GM13976 (cell line): Measurements from ENCODE around the gene GTF2F2.

Source experiments
- DNase-seq: peaks from one replicate; pipeline ENCODE4 v3.0.0; 2012; ENCODE audit warnings: low spot score
- in situ Hi-C: fragments of 300-500 bp; cut with MboI; formaldehyde crosslinking; loops from one replicate; pipeline ENCODE4 v1.12.0; 2022; ENCODE audit warnings: low sequenced_read_pairs, mixed read lengths, inconsistent platforms; ENCODE audit not compliant: unreplicated experiment
- TF ChIP-seq, protein P1 (sequence below): IDR thresholded peaks from 2 replicates; pipeline ENCODE4 v1.5.1; 2012; ENCODE audit warnings: borderline replicate concordance, mild to moderate bottlenecking; ENCODE audit not compliant: insufficient read depth; ENCODE audit errors: extremely low read depth, missing control alignments, control extremely low read depth

Gene GTF2F2

DNA sequence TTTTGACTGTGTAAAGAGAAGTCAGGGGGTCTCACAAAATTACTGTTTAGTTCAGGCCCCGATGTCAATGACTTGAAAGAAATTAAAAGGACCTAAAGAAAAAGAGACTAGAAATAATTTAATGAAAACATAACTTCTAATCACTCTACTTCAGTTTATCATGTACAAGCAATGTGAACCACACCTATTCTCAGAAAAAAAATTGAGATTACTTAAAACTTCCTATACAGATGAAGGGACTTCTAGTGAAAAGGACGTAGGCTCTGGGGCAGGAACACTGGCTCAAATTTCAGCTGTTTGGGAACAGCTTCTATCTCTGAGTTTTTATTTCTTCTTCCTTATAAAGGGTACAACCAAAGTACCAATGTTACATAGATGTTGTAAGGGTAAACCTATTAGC, 182.7 kb downstream of the GTF2F2 start:
- in situ Hi-C loops: loop anchor here (5.0 kb wide), 1 partner anchor 256 kb away; no protein-coding TSS in a partner anchor
- TF ChIP-seq, protein P1, sequence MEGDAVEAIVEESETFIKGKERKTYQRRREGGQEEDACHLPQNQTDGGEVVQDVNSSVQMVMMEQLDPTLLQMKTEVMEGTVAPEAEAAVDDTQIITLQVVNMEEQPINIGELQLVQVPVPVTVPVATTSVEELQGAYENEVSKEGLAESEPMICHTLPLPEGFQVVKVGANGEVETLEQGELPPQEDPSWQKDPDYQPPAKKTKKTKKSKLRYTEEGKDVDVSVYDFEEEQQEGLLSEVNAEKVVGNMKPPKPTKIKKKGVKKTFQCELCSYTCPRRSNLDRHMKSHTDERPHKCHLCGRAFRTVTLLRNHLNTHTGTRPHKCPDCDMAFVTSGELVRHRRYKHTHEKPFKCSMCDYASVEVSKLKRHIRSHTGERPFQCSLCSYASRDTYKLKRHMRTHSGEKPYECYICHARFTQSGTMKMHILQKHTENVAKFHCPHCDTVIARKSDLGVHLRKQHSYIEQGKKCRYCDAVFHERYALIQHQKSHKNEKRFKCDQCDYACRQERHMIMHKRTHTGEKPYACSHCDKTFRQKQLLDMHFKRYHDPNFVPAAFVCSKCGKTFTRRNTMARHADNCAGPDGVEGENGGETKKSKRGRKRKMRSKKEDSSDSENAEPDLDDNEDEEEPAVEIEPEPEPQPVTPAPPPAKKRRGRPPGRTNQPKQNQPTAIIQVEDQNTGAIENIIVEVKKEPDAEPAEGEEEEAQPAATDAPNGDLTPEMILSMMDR: no peak

DNA sequence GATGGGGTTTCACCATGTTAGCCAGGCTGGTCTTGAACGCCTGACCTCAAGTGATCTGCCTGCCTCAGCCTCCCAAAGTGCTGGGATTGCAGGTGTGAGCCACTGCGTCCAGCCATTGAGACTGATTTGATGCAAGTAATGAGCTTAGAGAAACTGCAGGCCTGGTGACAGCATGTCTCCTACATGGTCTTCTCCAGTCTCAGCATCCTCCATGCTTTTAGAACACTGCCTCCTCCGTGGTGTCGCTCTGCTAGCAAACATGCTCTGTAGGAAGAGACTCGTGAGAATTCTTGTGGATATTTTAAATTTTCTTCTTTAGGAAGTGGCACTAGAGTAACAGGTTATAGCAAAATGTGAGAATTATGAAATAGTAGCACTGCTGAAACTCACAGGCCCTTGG, 183.6 kb downstream of the GTF2F2 start:
- in situ Hi-C loops: loop anchor here (5.0 kb wide), 1 partner anchor 257 kb away; no protein-coding TSS in a partner anchor
- no peak for DNase-seq
- TF ChIP-seq, protein P1: no peak

More for the DNA sequence above, 182.7 kb downstream of the GTF2F2 start:
- DNase-seq: no peak

DNA sequence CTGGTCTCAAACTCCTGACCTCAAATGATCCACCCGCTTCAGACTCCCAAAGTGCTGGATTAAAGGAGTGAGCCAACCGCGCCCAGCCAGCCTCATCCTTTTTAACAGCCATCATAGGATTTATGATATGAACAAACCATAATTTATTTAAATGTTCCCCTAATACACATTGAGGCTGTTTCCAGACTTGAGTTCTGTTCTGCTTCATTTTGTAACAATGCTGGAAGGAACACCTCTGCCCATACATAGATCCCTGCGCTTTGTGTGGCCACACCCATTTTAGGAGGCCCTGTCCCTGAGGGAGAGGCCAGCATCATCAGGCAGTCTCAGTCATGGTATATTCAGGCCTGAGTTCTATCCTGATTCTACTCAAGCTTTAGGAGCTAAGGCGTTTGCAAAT, 184.8 kb downstream of the GTF2F2 start:
- in situ Hi-C loops: no loop called here
- no peak for DNase-seq
- TF ChIP-seq, protein P1: no peak

DNA sequence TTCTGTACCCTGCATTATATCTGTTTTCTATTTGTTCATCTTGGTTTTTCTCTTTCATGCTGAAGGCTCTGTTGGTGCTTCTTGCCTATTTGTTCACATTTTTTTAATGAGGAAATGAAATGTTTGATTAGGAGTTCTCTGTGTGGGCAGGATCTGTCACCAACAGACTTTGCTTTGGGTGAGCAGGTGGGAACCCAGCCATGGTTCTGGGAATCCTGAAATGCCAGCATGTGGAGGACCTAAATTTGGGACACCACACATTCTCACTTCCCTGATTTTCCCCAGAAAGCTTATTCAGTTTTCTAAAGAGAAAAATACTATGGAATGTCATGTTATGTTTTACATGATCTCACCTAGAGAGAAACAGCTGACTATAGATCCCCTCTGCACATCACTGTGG, 186.7 kb downstream of the GTF2F2 start:
- in situ Hi-C loops: no loop called here
- TF ChIP-seq, protein P1: no peak
- DNase-seq: no peak

DNA sequence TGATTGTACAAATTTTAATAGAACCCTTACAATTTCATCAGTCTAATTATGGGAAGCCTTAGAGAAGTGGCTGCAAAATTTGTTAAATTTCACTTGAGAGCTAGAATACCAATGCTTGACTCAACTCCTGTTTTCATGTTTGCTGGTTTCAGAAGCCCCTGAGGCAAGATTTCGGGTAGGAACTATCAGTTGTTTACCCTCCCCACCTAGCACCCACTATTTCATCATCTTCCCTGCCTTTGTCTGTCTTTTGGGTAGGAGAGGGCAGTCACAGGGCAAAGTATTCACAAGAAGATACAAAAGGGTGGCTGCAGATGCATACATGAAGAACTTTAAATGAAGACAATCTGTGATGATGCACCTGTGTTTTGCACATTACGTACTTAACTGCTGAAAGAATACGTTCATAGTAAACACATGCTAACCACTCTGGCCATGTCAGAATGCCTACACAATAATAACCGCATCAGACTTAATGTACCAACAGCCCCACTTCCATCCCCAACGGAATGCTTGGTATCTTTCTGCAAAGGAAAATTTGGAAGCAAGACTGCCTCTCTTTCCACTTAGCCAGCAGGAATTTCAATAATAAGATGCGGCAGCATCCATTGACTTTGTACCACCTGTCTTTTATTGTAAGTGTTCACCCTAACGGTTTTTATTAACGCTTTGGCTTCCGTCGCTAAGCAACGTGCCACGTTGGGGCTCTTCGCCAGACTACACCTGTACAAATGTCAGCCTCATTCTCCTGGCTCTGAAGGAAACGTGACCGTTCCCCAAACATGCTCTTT, 190.2 kb downstream of the GTF2F2 start:
- TF ChIP-seq, protein P1: no peak
- in situ Hi-C loops: no loop called here
- no peak for DNase-seq

DNA sequence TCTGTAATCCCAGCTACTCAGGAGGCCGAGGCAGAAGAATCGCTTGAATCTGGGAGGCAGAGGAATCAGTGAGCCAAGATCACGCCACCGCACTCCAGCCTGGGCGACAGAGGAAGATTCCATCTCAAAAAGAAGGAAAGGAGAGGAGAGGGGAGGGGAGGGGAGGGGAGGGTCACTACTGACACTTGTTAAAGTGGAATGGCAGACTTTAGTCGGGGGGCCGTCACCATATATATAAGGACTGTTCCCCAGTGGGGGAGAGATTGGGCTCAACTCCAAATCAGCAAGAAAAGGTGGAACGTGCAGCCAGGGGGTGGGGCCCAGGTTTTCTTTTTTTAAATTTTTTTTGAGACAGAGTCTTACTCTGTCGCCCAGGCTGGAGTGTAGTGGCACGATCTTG, 194.5 kb downstream of the GTF2F2 start:
- in situ Hi-C loops: no loop called here
- TF ChIP-seq, protein P1: no peak
- DNase-seq: no peak

DNA sequence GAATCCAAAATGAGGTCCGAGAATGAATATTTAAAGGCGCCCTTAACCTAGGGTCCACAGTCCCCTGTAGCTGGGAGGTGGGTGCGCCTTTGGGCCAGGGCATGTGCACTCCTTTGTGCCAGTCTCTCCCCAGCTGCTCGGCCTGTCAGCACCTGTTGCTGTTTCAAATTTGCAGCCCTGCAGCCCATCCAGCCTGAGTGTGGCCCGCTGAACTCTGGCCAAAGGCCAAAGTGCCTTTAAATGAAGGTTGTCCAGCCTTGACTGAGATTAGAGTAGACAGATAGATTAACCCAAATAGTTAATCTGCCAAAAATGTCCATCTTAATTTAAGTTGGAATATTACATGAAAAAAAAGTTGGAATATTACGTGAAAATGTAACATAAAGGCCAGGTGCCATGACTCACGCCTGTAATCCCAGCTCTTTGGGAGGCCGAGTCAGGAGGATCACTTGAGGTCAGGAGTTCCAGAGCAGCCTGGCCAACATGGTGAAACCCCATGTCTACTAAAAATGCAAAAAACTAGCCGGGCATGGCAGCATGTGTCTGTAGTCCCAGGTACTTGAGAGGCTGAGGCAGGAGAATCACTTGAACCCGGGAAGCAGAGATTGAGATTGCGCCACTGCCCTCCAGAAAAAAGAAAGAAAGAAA, 195.3 kb downstream of the GTF2F2 start:
- in situ Hi-C loops: no loop called here
- TF ChIP-seq, protein P1: no peak

More for the DNA sequence above, 195.3 kb downstream of the GTF2F2 start:
- DNase-seq: no peak
